Lower leg skin (tissue), 4 donors: ENCODE data around the gene CRB2. TPM values are rescaled to one million over a fixed set of nuclear protein-coding genes. Genes with fewer than 3 reads are reported as not detected.

Source experiments
- DNase-seq, 2 donors: peaks; one replicate each; pipeline ENCODE4 v3.0.0-alpha.2; 2019; ENCODE audit warnings: low spot score in 2 of 2
- H3K4me3 ChIP-seq: fragments of 200-600 bp; sonication (generic); 2 replicates; pipeline ENCODE4 v1.5.1; 2017; ENCODE audit warnings: mild to moderate bottlenecking, low read depth; ENCODE audit not compliant: poor library complexity, severe bottlenecking
- CTCF ChIP-seq, 3 donors: fragments of 450-650 bp; IDR thresholded peaks; one replicate each; pipeline ENCODE4 v1.5.1; 2016; ENCODE audit warnings: antibody characterized with exemption in 3 of 3, mild to moderate bottlenecking in 3 of 3, moderate library complexity in 2 of 3
- POLR2A ChIP-seq, 2 donors: fragments of 450-650 bp; IDR thresholded peaks; one replicate each; pipeline ENCODE4 v1.6.1; 2016 to 2017; ENCODE audit warnings: antibody characterized with exemption in 2 of 2, mild to moderate bottlenecking in 1 of 2, moderate library complexity in 1 of 2
- WGBS, 2 donors: methylation state at CpG; one replicate each; pipeline ENCODE4 v1.1.5; 2018; 5-methylcytosine and 5-hydroxymethylcytosine counted together
- intact Hi-C: fragments of 100-400 bp; cut with DNase I; formaldehyde crosslinking; loops from one replicate; pipeline ENCODE4 v1.15.0; 2023; ENCODE audit warnings: low total_unique reads
- total RNA-seq, 4 donors: library from RNA; depleted of rRNA; stranded (reverse); fragments of >200 nt; gene quantifications; one replicate each; pipeline ENCODE4 v1.1.0, GENCODE V29; 2016

Gene CRB2
- total RNA-seq, 4 donors from 2014 or later = not detected

DNA sequence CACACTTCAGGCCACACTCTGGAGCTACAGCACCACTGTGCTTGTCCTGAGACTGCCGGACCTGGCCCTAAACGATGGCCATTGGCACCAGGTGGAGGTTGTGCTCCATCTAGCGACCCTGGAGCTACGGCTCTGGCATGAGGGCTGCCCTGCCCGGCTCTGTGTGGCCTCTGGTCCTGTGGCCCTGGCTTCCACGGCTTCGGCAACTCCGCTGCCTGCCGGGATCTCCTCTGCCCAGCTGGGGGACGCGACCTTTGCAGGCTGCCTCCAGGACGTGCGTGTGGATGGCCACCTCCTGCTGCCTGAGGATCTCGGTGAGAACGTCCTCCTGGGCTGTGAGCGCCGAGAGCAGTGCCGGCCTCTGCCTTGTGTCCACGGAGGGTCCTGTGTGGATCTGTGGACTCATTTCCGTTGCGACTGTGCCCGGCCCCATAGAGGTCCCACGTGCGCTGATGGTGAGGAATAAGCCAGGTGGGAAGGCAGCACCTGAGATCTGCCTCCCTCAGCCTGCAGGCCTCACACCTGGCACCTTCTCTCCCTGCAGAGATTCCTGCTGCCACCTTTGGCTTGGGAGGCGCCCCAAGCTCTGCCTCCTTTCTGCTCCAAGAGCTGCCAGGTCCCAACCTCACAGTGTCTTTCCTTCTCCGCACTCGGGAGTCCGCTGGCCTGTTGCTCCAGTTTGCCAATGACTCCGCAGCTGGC lies 14.7 kb downstream of the CRB2 start:
- WGBS, 2 donors = 80 to 82% methylated on average over 20 to 28 of the region's 29 CpGs
- H3K4me3 ChIP-seq = no peak overlapping the region
- DNase-seq = no peak
- intact Hi-C loops = no loop called here
- TF ChIP-seq POLR2A (IDR thresholded peaks at IDR 0.05) = no peak
- no peak for TF ChIP-seq CTCF (IDR thresholded peaks at IDR 0.05)

GRCh38 chr9:123371228-123371584 lies 15.2 kb downstream of the CRB2 start:
- WGBS, 2 donors = 71 to 73% methylated on average over 15 to 18 of the region's 18 CpGs
- no peak for TF ChIP-seq POLR2A (IDR thresholded peaks at IDR 0.05)
- no peak for TF ChIP-seq CTCF (IDR thresholded peaks at IDR 0.05)
- no peak overlapping the region for H3K4me3 ChIP-seq
- no peak for DNase-seq
- intact Hi-C loops = no loop called here

GRCh38 chr9:123371805-123372590 lies 16.0 kb downstream of the CRB2 start:
- intact Hi-C loops = no loop called here
- 79% methylated on average over 13 to 14 of the region's 14 CpGs for WGBS, 2 donors
- no peak overlapping the region for H3K4me3 ChIP-seq
- no peak for TF ChIP-seq POLR2A (IDR thresholded peaks at IDR 0.05)
- TF ChIP-seq CTCF (IDR thresholded peaks at IDR 0.05) = no peak
- no peak for DNase-seq

- TF ChIP-seq POLR2A (IDR thresholded peaks at IDR 0.05) (no peak), CTCF (IDR thresholded peaks at IDR 0.05) (no peak)
- intact Hi-C loops = no loop called here
- no peak overlapping the region for H3K4me3 ChIP-seq
- 33 to 44% methylated on average over 10 to 19 of the region's 58 CpGs for WGBS, 2 donors
- no peak for DNase-seq
These were observed 16.9 kb downstream of the CRB2 start for GRCh38 chr9:123372766-123373446.

DNA sequence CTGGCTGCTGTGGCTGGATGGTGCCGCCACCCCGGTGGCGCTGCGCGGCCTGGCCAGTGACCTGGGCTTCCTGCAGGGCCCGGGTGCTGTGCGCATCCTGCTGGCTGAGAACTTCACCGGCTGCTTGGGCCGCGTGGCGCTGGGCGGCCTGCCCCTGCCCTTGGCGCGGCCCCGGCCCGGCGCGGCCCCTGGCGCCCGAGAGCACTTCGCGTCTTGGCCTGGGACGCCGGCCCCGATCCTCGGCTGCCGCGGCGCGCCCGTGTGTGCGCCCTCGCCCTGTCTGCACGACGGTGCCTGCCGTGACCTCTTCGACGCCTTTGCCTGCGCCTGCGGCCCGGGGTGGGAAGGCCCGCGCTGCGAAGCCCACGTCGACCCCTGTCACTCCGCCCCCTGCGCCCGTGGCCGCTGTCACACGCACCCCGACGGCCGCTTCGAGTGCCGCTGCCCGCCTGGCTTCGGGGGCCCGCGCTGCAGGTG lies 17.5 kb downstream of the CRB2 start:
- no peak overlapping the region for H3K4me3 ChIP-seq
- DNase-seq = no peak
- intact Hi-C loops = no loop called here
- 7 to 18% methylated on average over 6 to 44 of the region's 60 CpGs for WGBS, 2 donors
- TF ChIP-seq CTCF (IDR thresholded peaks at IDR 0.05) (no peak), POLR2A (IDR thresholded peaks at IDR 0.05) (no peak)
